C4-2B (cell line): ENCODE results near the gene SCFD2.
"Not testable (repeated sequence)": the region's sequence is repeated elsewhere in the genome, so short reads cannot be mapped to it uniquely, and the experiment has no call there.

Source experiments
- H3K27ac ChIP-seq: fragments of 450-650 bp; 2 replicates; pipeline ENCODE4 v1.5.1; 2017
- ZFX ChIP-seq: fragments of 450-650 bp; IDR thresholded peaks from 2 replicates; pipeline ENCODE4 v1.6.1; 2017
- TF ChIP-seq, protein P1 (sequence below): fragments of 450-650 bp; conservative IDR thresholded peaks from 2 replicates; pipeline ENCODE4 v1.5.1; 2017; ENCODE audit warnings: mild to moderate bottlenecking

SCFD2 gene

DNA sequence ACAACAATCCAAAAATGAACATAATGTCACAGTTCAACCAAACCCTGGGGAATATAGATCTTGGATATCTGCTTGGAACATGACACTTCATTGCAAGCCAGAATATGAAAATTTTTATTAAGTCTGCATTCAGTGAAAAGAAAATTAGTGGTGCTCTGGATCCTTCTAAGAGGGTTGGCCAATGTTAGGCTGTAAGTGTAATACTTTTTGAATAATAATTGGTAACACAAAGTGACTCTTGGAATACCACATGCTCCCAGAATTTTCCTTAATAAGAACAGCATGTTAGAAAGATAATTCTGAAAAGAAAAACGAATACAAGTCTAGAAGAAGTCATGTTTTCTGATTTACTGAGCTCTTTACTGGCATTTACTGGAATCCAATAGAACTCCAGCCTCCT lies 328.0 kb downstream of the SCFD2 start:
- TF ChIP-seq ZFX: no peak
- TF ChIP-seq, protein P1, sequence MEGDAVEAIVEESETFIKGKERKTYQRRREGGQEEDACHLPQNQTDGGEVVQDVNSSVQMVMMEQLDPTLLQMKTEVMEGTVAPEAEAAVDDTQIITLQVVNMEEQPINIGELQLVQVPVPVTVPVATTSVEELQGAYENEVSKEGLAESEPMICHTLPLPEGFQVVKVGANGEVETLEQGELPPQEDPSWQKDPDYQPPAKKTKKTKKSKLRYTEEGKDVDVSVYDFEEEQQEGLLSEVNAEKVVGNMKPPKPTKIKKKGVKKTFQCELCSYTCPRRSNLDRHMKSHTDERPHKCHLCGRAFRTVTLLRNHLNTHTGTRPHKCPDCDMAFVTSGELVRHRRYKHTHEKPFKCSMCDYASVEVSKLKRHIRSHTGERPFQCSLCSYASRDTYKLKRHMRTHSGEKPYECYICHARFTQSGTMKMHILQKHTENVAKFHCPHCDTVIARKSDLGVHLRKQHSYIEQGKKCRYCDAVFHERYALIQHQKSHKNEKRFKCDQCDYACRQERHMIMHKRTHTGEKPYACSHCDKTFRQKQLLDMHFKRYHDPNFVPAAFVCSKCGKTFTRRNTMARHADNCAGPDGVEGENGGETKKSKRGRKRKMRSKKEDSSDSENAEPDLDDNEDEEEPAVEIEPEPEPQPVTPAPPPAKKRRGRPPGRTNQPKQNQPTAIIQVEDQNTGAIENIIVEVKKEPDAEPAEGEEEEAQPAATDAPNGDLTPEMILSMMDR: no peak
- H3K27ac ChIP-seq: no peak overlapping the region

DNA sequence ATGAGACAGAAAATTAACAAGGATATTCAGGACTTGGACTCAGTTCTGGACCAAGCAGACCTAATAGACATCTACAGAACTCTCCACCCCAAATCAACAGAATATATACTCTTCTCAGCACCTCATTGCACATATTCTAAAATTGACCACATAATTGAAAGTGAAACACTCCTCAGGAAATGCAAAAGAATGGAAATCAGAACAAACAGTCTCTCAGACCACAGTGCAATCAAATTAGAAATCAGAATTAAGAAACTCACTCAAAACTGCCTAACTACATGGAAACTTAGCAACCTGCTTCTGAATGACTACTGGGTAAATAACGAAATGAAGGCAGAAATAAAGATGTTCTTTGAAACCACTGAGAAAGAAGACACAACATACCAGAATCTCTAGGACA lies 333.0 kb downstream of the SCFD2 start:
- not testable (repeated sequence) for H3K27ac ChIP-seq

DNA sequence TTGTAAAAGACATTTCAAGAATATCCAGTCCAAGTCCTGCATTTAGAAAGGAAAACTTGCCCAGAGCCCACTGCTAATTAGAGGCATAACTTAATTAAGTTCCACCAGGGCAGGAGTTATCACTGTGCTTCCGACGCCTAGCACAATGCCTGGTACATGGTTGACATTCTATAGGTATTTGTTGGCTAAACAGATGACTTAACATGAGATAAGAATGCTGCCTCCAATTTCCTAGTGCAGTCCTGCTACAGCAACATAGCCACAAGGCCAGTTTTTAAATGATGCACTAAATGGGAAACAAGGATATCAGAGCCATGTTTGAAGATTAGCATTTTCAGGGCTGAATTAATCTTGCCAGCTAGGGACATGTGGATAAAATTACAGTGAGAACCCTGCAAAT lies 339.6 kb downstream of the SCFD2 start:
- TF ChIP-seq ZFX: no peak
- TF ChIP-seq, protein P1: no peak
- H3K27ac ChIP-seq: no peak overlapping the region

DNA sequence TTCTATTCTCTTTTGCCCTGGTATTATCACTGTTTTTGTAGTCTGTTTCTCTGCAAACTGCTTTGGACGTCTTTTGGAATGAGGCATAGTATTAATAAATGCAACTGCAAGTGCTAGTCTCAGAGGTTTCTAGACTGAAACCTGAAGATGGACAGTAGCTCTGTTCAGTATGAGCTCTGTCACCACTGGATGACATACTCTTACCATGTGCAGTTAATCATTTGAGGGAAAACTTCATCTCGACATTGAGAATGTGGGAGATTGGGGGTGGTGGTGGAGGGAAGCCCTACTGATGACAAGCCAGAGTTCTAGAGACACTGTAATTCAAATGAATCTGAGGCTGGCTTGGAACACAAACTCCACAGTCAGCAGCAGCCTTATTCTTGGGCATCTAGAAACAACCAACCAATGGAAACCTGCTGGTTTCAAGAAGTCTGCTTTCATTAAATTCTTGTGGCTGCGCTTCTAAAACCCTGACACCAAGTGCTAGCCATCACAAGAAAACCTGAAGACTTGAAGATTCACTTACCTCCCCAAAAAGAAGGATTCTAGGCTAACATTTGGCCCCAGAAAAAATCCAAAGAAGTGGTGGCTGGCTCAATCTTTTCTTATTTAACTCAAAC lies 342.1 kb downstream of the SCFD2 start:
- no peak for TF ChIP-seq ZFX
- TF ChIP-seq, protein P1: no peak
- no peak overlapping the region for H3K27ac ChIP-seq

DNA sequence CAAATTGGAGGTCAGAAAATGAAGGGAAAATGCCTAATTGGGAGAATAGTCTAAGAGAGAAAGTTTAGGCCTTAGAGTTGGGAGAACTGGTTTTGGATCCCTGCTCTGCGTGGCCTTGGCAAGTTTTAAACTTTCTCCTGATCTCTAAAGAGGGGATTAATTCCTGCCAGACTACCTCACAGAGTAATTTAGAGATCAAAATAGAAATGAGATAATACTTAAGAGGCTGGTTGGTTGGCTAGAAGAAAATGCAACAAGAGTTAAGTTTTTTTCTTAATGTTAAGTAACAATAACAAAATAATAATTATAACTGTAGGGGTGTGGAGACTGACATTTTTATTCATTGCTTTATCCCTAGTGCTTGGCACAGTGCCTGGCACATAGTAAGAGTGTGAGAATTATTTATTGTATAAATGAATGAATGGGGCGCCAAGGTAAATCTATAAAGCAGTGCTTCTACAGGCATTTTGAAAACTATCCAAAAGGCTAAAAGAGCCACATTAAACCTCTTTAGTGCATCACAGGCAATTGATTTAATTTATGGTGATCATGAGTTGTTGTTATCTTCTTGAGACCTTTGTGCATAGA lies 343.3 kb downstream of the SCFD2 start:
- TF ChIP-seq, protein P1: no peak
- no peak for TF ChIP-seq ZFX
- no peak overlapping the region for H3K27ac ChIP-seq

DNA sequence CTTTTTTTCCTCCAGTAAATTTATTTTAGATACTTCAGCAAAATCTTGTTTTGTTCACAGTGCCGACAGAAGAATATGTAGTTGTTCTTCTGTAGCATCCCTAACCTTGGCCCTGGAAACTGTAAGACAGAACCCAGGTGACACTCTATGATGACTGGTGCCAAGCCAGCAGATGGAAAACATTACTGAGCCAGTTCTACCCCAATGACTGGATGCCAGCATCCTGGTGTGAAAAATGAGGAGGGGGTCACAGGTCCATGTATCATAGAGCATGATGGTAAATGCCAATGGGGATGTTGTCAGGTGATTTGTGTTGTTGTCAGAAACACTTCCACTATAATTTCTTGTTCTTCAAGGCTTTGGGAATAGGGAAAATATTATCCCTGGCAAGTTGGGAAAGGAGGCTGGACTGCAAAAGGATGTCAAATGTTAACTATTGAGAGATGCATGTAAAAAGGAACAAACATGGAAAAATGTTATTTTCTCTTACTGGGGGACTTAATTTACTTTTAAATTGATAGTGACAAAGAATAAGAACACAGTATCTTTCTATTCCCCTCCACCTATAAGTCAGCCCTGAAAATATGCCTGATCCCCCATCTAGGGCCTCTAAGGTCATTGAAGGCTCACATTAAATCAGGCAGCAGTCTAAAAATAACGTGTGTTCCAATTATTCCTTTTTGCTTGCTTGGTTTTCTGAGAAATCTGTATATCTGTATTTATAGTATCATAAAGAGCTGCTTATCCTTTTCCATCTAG lies 343.9 kb downstream of the SCFD2 start:
- TF ChIP-seq, protein P1: no peak
- TF ChIP-seq ZFX: no peak
- no peak overlapping the region for H3K27ac ChIP-seq

DNA sequence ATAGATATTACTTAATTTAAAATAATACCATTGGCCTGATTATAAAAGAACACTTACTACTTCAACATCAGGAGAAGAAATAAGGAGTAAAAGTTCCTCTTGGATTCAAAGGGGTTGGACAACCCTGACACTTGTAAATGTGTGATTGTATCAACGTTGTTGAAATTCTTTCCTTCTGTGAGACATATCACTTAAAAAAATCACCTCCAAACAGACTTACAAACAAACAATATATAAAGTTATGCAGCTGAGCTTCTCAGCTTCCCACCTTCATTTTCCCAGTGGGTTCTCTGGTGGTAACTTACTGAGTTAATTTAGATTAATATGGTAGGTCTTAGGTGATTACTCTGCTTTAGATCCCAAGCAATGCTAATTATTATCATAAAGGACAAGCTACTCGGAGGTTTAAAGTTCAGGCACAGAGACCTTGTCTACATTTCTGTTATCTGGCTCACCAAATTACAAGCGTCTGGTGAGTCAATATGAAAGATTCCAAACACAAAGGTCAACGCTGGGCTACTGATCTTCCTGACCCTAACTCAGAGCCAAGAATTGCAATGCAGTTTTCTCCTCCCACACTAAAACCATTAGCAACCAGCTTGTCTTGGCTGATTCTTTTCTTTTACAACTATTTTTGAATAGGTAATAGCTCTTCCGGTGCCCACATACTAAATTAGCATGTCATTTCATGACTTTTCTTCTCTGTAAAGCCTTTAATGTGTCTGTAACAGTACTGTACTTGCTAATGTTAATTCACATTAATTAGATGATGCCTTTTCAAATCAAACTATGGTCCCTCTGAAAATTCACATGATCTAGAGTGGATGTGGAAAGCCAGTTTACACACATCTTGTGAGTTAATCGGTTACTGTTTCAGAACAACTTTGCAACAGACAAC lies 346.1 kb downstream of the SCFD2 start:
- no peak overlapping the region for H3K27ac ChIP-seq
- TF ChIP-seq, protein P1: no peak
- TF ChIP-seq ZFX: no peak
